Panc1 (cell line): Measurements from ENCODE around the gene BPIFA1. TPM values are rescaled to one million over a fixed set of nuclear protein-coding genes. Genes with fewer than 3 reads are reported as not detected.

ENCODE experiments used
- ATAC-seq: fragments of 200-7000 bp; cut with Tn5 transposase; 2 replicates; pipeline ENCODE4 v1.9.1; 2020; ENCODE audit warnings: mild to moderate bottlenecking, moderate library complexity
- BruUV-seq: library from RNA; stranded (reverse); fragments of 400-500 nt; replicated peaks from 2 replicates; lab custom pipeline; 2021; lab: Mats Ljungman, UMichigan
- CTCF ChIA-PET: fragments of 300-600 bp; sonication (Branson Sonifier 250); formaldehyde crosslinking; loops from one replicate; lab custom pipeline; 2022; ENCODE audit warnings: antibody characterized with exemption; lab: Charles Lee
- POLR2A ChIA-PET: fragments of 300-600 bp; sonication (Branson Sonifier 250); formaldehyde crosslinking; loops from one replicate; lab custom pipeline; 2022; ENCODE audit warnings: antibody characterized with exemption; lab: Charles Lee
- DNase-seq: peaks from one replicate; pipeline ENCODE4 v3.0.0-alpha.2; 2010; ENCODE audit warnings: low read depth, low spot score
- H3K27ac ChIP-seq: 2 replicates; pipeline ENCODE4 v1.5.1; 2011; ENCODE audit warnings: mild to moderate bottlenecking, low read length, inconsistent platforms
- H3K27me3 ChIP-seq: fragments of 200-500 bp; sonication (Bioruptor generic); 2 replicates; pipeline ENCODE4 v1.6.0; 2014; ENCODE audit warnings: low read length, inconsistent platforms; ENCODE audit not compliant: control insufficient read depth, insufficient read depth
- H3K36me3 ChIP-seq: fragments of 200-500 bp; sonication (Bioruptor generic); 2 replicates; pipeline ENCODE4 v1.5.1; 2014; ENCODE audit warnings: inconsistent platforms, mild to moderate bottlenecking, low read length, moderate library complexity; ENCODE audit not compliant: control insufficient read depth, insufficient read depth
- H3K4me1 ChIP-seq: 2 replicates; pipeline ENCODE4 v1.5.1; 2011; ENCODE audit warnings: inconsistent platforms, mild to moderate bottlenecking, low read length, moderate library complexity; ENCODE audit not compliant: control insufficient read depth, insufficient read depth
- H3K4me3 ChIP-seq, 2 experiments: 2 replicates each; pipeline ENCODE4 v1.5.1; 2011 to 2012; ENCODE audit warnings: low read depth in 2 of 2, low read length in 2 of 2, mild to moderate bottlenecking in 2 of 2, inconsistent platforms in 1 of 2, moderate library complexity in 1 of 2
- H3K9me3 ChIP-seq: fragments of 200-500 bp; sonication (Bioruptor generic); 2 replicates; pipeline ENCODE4 v1.5.1; 2014; ENCODE audit warnings: low read depth, mild to moderate bottlenecking, inconsistent platforms, low read length, moderate library complexity; ENCODE audit not compliant: control insufficient read depth, insufficient read depth
- POLR2AphosphoS5 ChIP-seq: IDR thresholded peaks from 2 replicates; pipeline ENCODE4 v1.6.1; 2012; ENCODE audit warnings: mild to moderate bottlenecking, low read depth, low read length, moderate library complexity
- in situ Hi-C: cut with HindIII; loops from 2 replicates; pipeline ENCODE4 v1.10.0; 2016; ENCODE audit warnings: low sequenced_read_pairs, low pct_unique_long_range_greater_than_20kb
- intact Hi-C: fragments of 100-400 bp; cut with micrococcal nuclease; formaldehyde crosslinking; loops from one replicate; pipeline ENCODE4 v1.10.0; 2022; ENCODE audit not compliant: unreplicated experiment
- total RNA-seq: library from RNA; stranded (reverse); gene quantifications from one replicate; pipeline ENCODE4 v1.2.1, GENCODE V29; 2021; ENCODE audit not compliant: unreplicated experiment
- TF ChIP-seq, protein P1 (sequence below): fragments of 450-650 bp; IDR thresholded peaks from 2 replicates; pipeline ENCODE4 v1.5.1; 2017; ENCODE audit warnings: mild to moderate bottlenecking

The BPIFA1 gene
- total RNA-seq, 1 experiment from 2014 or later, result not detected

DNA sequence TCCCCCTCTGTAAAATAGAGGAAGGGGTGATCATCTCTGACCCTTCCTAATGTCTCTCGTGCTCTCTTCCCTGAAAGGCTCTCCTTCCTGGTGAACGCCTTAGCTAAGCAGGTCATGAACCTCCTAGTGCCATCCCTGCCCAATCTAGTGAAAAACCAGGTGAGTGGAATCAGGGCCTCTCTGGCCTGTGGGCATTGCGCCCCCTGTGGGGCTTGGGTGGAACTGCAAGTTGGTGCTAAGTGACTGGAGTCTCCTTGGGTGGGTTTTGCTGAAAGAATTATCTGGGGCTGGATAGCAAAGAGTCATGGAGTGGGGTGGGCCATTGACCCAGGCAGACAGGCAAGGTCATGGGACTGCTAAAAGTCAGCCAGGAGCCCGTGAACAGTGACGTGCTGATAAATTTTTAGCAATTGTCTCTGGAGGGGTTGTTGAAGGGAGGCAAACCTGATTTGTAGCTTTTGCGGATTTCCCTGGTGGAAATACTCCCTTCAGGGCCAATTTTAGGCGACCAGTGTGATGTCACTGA, 56.1 kb downstream of the BPIFA1 start:
- no peaks in the 10 kb centered on the region for H3K9me3 ChIP-seq
- intact Hi-C loops, result loop anchor here (2.0 kb wide), 1 partner anchor 195 kb away; no protein-coding TSS in a partner anchor
- no peak overlapping the region for H3K27ac ChIP-seq
- 0 out of 2 replicates have a peak, but pooled peaks have one; percentile 46 for ATAC-seq
- ChIA-PET CTCF (interaction anchor here (0.7 kb wide), 1 partner anchor 178 kb away, joined by 3 read pairs; no protein-coding TSS in a partner anchor), POLR2A (no interaction called here)
- H3K4me3 ChIP-seq, result no peak overlapping the region
- H3K27me3 ChIP-seq, result peaks cover 17% of the 10 kb centered on the region
- H3K36me3 ChIP-seq, result no peaks in the 10 kb centered on the region
- no peaks in the 10 kb centered on the region for H3K4me1 ChIP-seq
- no TSS peak for BruUV-seq
- in situ Hi-C loops, result no loop called here
- DNase-seq, result peak; percentile 42
- TF ChIP-seq, protein P1, sequence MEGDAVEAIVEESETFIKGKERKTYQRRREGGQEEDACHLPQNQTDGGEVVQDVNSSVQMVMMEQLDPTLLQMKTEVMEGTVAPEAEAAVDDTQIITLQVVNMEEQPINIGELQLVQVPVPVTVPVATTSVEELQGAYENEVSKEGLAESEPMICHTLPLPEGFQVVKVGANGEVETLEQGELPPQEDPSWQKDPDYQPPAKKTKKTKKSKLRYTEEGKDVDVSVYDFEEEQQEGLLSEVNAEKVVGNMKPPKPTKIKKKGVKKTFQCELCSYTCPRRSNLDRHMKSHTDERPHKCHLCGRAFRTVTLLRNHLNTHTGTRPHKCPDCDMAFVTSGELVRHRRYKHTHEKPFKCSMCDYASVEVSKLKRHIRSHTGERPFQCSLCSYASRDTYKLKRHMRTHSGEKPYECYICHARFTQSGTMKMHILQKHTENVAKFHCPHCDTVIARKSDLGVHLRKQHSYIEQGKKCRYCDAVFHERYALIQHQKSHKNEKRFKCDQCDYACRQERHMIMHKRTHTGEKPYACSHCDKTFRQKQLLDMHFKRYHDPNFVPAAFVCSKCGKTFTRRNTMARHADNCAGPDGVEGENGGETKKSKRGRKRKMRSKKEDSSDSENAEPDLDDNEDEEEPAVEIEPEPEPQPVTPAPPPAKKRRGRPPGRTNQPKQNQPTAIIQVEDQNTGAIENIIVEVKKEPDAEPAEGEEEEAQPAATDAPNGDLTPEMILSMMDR, result peak; percentile 96
- no peak for TF ChIP-seq POLR2AphosphoS5

Other genes starting within 250 kb of the BPIFA1 start
- not detected for gene SUN5, start 231.6 kb upstream of the BPIFA1 start, total RNA-seq
- gene BPIFB2, start 228.3 kb upstream of the BPIFA1 start, total RNA-seq, result not detected
- gene BPIFB6, start 204.3 kb upstream of the BPIFA1 start, total RNA-seq, result not detected
- not detected for gene BPIFB3, start 182.1 kb upstream of the BPIFA1 start, total RNA-seq
- gene BPIFB4, start 156.4 kb upstream of the BPIFA1 start, total RNA-seq, result not detected
- gene BPIFA2, start 67.8 kb upstream of the BPIFA1 start, total RNA-seq, result not detected
- gene BPIFA3, start 18.6 kb upstream of the BPIFA1 start, total RNA-seq, result not detected
- 0.10 TPM for gene BPIFB1, start 47.2 kb downstream of the BPIFA1 start, total RNA-seq
- 34.8 TPM for gene CDK5RAP1, start 165.5 kb downstream of the BPIFA1 start, total RNA-seq
- 12.0 TPM for gene SNTA1, start 207.8 kb downstream of the BPIFA1 start, total RNA-seq